Hematopoietic multipotent progenitor cell (in vitro differentiated cells): ENCODE results near the gene STAB1. TPM values are rescaled to one million over a fixed set of nuclear protein-coding genes. Genes with fewer than 3 reads are reported as not detected.

Experiments
- DNase-seq, 3 donors: peaks; one replicate each; pipeline ENCODE4 v3.0.0-alpha.2; 2011 to 2015; ENCODE audit warnings: low read depth in 2 of 3, low spot score in 2 of 3
- small RNA-seq: library from RNA; depleted of rRNA; stranded (forward); fragments of <200 nt; gene quantifications from one replicate; pipeline ENCODE3, GENCODE V24; 2012
- total RNA-seq: library from RNA; depleted of rRNA; stranded (reverse); fragments of >200 nt; gene quantifications from one replicate; pipeline ENCODE4 v1.2.3, GENCODE V29; 2012

The STAB1 gene
- total RNA-seq, 1 donor: 19.1 TPM

GRCh38 chr3:52555056-52555455, 59.9 kb downstream of the STAB1 start:
- DNase-seq: no peak

DNA sequence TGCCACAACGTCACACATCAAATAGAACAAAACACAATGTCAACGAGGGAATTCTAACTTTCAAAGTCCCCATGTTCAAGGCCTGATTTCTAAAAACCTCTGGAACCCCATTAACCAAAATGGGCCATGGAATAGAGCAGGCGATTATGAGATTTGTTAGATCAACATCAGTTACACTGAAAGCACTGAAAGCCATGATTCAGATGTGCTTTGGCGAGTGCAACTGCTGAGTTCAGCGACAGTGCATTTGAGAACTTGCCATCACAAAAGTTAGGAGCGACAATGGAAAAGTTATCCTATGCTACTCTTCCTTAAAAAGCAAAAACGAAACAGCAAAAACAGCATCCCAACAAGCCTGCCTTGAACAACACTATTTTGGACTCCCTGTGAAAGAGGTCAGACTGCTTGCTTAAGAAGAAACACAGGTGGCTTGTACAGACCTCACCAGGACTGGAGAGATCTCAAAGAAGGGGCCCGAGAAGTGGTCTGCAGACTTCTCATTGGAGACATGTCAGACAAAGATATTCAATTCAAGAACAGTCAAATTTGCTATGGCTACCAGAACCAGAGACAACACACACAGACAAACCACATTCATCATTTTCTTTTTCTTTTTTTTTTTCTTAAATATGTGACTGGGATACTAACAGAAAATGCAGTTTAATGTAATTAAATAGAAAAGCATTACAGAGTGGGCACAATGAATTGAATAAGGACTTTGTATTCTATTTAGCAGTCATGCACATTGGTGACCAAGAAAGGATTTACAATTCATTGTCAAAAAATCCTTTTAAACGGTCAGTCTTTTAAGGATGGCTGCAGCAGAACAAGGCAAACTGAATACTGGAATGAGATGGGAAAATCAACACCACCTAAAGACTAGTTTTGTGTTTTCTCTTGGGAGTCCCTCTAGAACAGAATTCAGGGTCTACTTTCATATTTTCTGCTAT, 62.1 kb downstream of the STAB1 start:
- DNase-seq: no peak

GRCh38 chr3:52558436-52558835, 63.3 kb downstream of the STAB1 start:
- no peak for DNase-seq

DNA sequence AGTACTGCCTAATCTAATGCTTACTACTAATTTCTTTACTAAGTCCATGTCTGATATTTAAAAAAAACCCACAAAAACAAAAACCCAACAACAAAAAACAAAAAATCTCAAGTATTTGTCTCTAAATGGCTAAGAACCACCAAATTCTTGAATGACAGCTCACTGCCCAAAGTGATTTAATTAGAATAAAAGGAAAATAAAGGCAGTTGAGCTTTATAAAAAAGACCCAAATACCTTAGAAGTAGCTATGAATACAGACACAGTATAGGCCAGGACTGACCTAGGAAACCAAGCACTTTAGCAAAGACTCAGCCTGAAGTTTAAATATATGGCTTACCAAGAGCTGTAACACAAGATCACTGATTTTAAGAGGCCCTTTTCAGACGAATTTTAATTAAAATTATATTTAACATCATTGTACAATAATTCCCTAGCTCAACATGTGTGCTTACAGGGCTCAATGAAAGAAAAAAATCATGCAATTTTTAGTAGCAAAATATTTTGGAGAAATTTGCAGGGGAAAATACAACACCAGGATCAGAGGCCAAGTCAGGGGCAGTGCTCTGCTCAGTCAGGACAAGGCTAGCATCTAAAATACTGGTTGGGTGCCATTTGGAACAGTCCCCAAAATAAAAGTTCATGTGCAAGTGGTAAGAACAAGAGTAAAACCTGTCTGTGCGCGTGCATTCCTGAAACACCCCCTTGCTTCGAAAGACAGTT, 66.0 kb downstream of the STAB1 start:
- no peak for DNase-seq

DNA sequence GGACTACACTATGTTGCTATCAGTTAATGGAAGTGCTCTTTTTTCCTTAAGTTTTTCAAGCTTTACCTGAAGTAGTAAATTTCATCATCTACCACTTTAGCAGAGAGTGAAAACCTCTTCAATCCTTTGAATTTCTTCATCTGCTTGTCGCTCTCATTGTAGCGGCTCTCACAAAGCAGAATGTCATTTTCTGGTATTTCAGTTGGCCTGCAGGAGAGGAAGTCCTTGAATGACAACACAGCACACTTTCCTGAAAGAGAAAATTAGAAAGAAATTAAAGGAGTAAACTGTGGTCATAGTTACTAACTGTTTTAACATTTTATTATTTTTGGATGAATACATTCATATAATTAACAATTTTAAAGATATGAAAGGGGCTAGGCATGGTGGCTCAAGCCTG, 68.8 kb downstream of the STAB1 start:
- no peak for DNase-seq

GRCh38 chr3:52568069-52568468, 72.9 kb downstream of the STAB1 start:
- DNase-seq: no peak

GRCh38 chr3:52570076-52570475, 74.9 kb downstream of the STAB1 start:
- DNase-seq: no peak

- DNase-seq: no peak
These were observed 77.1 kb downstream of the STAB1 start for GRCh38 chr3:52572221-52572620.

Small RNA genes within 50 kb of the gene (small RNA-seq; reads per million reads assigned to genes)
- gene RNU6-856P: not detected
- not detected for gene RNU6ATAC16P

Other genes starting within 250 kb of the STAB1 start
- gene PPM1M, start 249.6 kb upstream of the STAB1 start, total RNA-seq: 11.6 TPM
- 62.2 TPM for gene WDR82, start 216.7 kb upstream of the STAB1 start, total RNA-seq
- gene GLYCTK, start 207.5 kb upstream of the STAB1 start, total RNA-seq: 36.6 TPM
- 47.1 TPM for gene DNAH1, start 179.0 kb upstream of the STAB1 start, total RNA-seq
- 106 TPM for gene BAP1, start 85.3 kb upstream of the STAB1 start, total RNA-seq
- gene PHF7, start 84.7 kb upstream of the STAB1 start, total RNA-seq: 17.5 TPM
- 0.54 TPM for gene SEMA3G, start 50.2 kb upstream of the STAB1 start, total RNA-seq
- gene TNNC1, start 41.3 kb upstream of the STAB1 start, total RNA-seq: 0.54 TPM
- 70.6 TPM for gene NISCH, start 39.7 kb upstream of the STAB1 start, total RNA-seq
- gene NT5DC2, start 38.5 kb downstream of the STAB1 start, total RNA-seq: 40.4 TPM
- gene UQCC5, start 41.3 kb downstream of the STAB1 start, total RNA-seq: 1.9 TPM
- 63.3 TPM for gene PBRM1, start 190.6 kb downstream of the STAB1 start, total RNA-seq
- gene GNL3, start 190.7 kb downstream of the STAB1 start, total RNA-seq: 22.6 TPM
- gene GLT8D1, start 210.5 kb downstream of the STAB1 start, total RNA-seq: 31.0 TPM
- gene SPCS1, start 210.8 kb downstream of the STAB1 start, total RNA-seq: 44.7 TPM